Colonic mucosa (tissue), 4 donors: ENCODE results near the gene ZNF407. TPM values are rescaled to one million over a fixed set of nuclear protein-coding genes. Genes with fewer than 3 reads are reported as not detected.

Source experiments
- DNase-seq: peaks from one replicate; pipeline ENCODE4 v3.0.0-alpha.2; 2020
- H3K27ac ChIP-seq: fragments of 200-600 bp; one replicate; pipeline ENCODE4 v1.8.0; 2021
- H3K27me3 ChIP-seq: fragments of 200-600 bp; one replicate; pipeline ENCODE4 v1.8.0; 2021
- H3K36me3 ChIP-seq: fragments of 200-600 bp; one replicate; pipeline ENCODE4 v1.8.0; 2021
- H3K4me1 ChIP-seq: fragments of 200-600 bp; one replicate; pipeline ENCODE4 v1.8.0; 2021; ENCODE audit warnings: mild to moderate bottlenecking
- H3K4me3 ChIP-seq: fragments of 200-600 bp; one replicate; pipeline ENCODE4 v1.8.0; 2021
- H3K9ac ChIP-seq, 2 donors: one replicate each; pipeline ENCODE4 v1.7.0; 2013; ENCODE audit warnings: control low read depth in 2 of 2, low read depth in 2 of 2, low read length in 2 of 2
- H3K9me3 ChIP-seq: fragments of 200-600 bp; one replicate; pipeline ENCODE4 v1.8.0; 2021
- CTCF ChIP-seq: fragments of 200-600 bp; IDR thresholded peaks from one replicate; pipeline ENCODE4 v1.8.0; 2022; ENCODE audit warnings: antibody characterized with exemption, mild to moderate bottlenecking
- intact Hi-C: fragments of 100-400 bp; cut with DNase I; formaldehyde crosslinking; loops from one replicate; pipeline ENCODE4 v1.14.1; 2022
- total RNA-seq, 2 donors: library from RNA; stranded (reverse); fragmentation: NEBNext Ultra II Directional in 1 of 2; extraction: Animal tissue kit (Norgen Biotek cat#: 25700) in 1 of 2; gene quantifications; one replicate each; pipeline ENCODE4 v1.2.1, GENCODE V29; 2021
- donor health status: healthy.
- donor health status: DM: no; HTN: no; CAD: no.
- donor health status: DM: no; HTN: no; CAD: no.

Gene ZNF407
- total RNA-seq, 2 donors from 2014 or later = 8.1 to 13.1 TPM

DNA sequence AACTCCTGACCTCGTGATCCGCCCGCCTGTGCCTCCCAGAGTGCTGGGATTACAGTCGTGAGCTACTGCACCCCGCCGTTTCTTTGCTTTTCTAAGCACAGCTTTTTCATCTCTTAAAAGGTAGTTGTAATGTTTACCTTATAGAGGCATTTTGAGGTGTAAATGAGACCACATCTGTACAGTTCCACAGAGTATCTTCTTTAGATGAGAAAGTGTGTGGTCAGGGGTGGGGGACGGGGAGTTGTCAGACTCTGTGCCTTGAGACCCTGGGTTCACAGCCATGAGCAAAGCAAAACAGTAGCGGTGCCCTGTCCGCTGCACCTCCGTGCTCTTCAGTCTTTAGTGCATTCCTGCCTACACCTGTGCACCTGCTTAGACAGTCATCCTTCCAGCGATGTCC lies 251.6 kb downstream of the ZNF407 start:
- DNase-seq = no peak
- no peak overlapping the region for H3K27ac ChIP-seq
- H3K27me3 ChIP-seq = no peaks in the 10 kb centered on the region
- intact Hi-C loops = no loop called here
- H3K9ac ChIP-seq = no peak overlapping the region
- no peaks in the 10 kb centered on the region for H3K36me3 ChIP-seq
- no peaks in the 10 kb centered on the region for H3K9me3 ChIP-seq
- no peaks in the 10 kb centered on the region for H3K4me1 ChIP-seq
- TF ChIP-seq CTCF = no peak
- no peak overlapping the region for H3K4me3 ChIP-seq

GRCh38 chr18:74856434-74856833 lies 258.8 kb downstream of the ZNF407 start:
- intact Hi-C loops = no loop called here
- Histone ChIP-seq H3K4me3 (no peak overlapping the region), H3K36me3 (no peaks in the 10 kb centered on the region), H3K27ac (no peak overlapping the region), H3K9ac (no peak overlapping the region), H3K27me3 (no peaks in the 10 kb centered on the region), H3K4me1 (no peaks in the 10 kb centered on the region), H3K9me3 (no peaks in the 10 kb centered on the region)
- DNase-seq = no peak
- no peak for TF ChIP-seq CTCF

DNA sequence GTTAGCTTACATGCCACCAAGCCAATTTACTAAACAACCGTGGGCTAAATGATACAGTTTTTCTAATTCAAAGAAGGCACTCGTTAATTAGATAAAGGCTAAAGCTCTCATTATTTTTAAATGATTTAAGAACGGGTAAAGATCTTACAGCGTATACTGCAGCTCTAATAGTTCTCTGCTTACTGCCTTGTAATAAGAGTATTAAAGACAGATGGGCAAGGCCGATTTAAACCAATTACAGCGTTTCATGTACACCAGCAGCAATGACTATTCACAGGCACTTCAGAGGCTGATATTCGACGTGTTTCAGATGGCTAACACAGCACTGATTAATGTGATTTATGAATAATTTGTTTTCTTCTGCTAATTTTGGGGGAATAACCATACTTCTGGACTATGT lies 259.3 kb downstream of the ZNF407 start:
- Histone ChIP-seq H3K9me3 (no peaks in the 10 kb centered on the region), H3K36me3 (no peaks in the 10 kb centered on the region), H3K27me3 (no peaks in the 10 kb centered on the region), H3K4me1 (no peaks in the 10 kb centered on the region), H3K9ac (no peak overlapping the region), H3K27ac (no peak overlapping the region), H3K4me3 (no peak overlapping the region)
- TF ChIP-seq CTCF = no peak
- DNase-seq = no peak
- intact Hi-C loops = no loop called here

DNA sequence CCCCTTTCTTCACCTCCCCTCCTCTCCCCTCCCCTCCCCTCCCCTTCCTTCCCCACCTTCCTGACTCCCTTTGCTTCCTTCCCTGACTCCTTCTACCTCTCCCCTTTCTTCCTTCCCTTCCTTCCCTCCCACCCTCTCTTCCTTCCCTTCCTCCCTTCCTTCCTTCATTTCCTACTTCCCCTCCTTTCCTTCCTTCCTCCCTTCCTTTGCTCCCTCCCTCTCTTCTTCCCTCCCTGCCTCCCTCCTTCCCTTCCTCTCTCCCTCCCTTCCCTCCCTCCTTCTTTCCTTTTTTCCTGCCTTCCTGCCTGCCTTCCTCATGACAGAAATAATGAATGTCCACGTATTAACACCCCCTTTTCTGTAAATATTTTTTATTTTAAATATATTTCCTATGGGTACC lies 260.2 kb downstream of the ZNF407 start:
- Histone ChIP-seq H3K36me3 (no peaks in the 10 kb centered on the region), H3K4me1 (no peaks in the 10 kb centered on the region), H3K4me3 (no peak overlapping the region), H3K9ac (no peak overlapping the region), H3K9me3 (no peaks in the 10 kb centered on the region), H3K27me3 (no peaks in the 10 kb centered on the region), H3K27ac (no peak overlapping the region)
- intact Hi-C loops = no loop called here
- no peak for DNase-seq
- TF ChIP-seq CTCF = no peak

GRCh38 chr18:74861154-74861553 lies 263.5 kb downstream of the ZNF407 start:
- Histone ChIP-seq H3K4me1 (no peaks in the 10 kb centered on the region), H3K36me3 (no peaks in the 10 kb centered on the region), H3K27me3 (no peaks in the 10 kb centered on the region), H3K9me3 (no peaks in the 10 kb centered on the region), H3K27ac (no peak overlapping the region), H3K9ac (no peak overlapping the region), H3K4me3 (no peak overlapping the region)
- no peak for DNase-seq
- TF ChIP-seq CTCF = no peak
- intact Hi-C loops = no loop called here

GRCh38 chr18:74862094-74862493 lies 264.4 kb downstream of the ZNF407 start:
- Histone ChIP-seq H3K4me1 (no peaks in the 10 kb centered on the region), H3K9me3 (no peaks in the 10 kb centered on the region), H3K36me3 (no peaks in the 10 kb centered on the region), H3K4me3 (no peak overlapping the region), H3K27me3 (no peaks in the 10 kb centered on the region), H3K27ac (no peak overlapping the region), H3K9ac (no peak overlapping the region)
- TF ChIP-seq CTCF = no peak
- DNase-seq = no peak
- intact Hi-C loops = no loop called here
